Endodermal cell (in vitro differentiated cells): ENCODE measurements around the gene EFEMP2. TPM values are rescaled to one million over a fixed set of nuclear protein-coding genes. Genes with fewer than 3 reads are reported as not detected.
A peak's percentile ranks its signal among the peaks of the same experiment; 100 is the strongest.
"Not testable (repeated sequence)": the region's sequence is repeated elsewhere in the genome, so short reads cannot be mapped to it uniquely, and the experiment has no call there.

Source experiments
- DNase-seq: peaks from one replicate; pipeline ENCODE4 v3.0.0-alpha.2; 2017
- H3K27ac ChIP-seq: 2 replicates; pipeline ENCODE4 v1.5.1; 2013; ENCODE audit warnings: mild to moderate bottlenecking, low read depth, low read length, moderate library complexity
- H3K27me3 ChIP-seq: 2 replicates; pipeline ENCODE4 v1.6.1; 2013; ENCODE audit warnings: mild to moderate bottlenecking, low read length, moderate library complexity; ENCODE audit not compliant: insufficient read depth, control insufficient read depth, poor library complexity, severe bottlenecking
- H3K36me3 ChIP-seq: 2 replicates; pipeline ENCODE4 v1.7.0; 2013; ENCODE audit warnings: mild to moderate bottlenecking, low read length, moderate library complexity; ENCODE audit not compliant: control insufficient read depth, insufficient read depth
- H3K4me1 ChIP-seq: one replicate; pipeline ENCODE4 v1.7.0; 2013; ENCODE audit warnings: low read length; ENCODE audit not compliant: control insufficient read depth, insufficient read depth
- H3K4me3 ChIP-seq: 2 replicates; pipeline ENCODE4 v1.5.1; 2013; ENCODE audit warnings: mild to moderate bottlenecking, low read length, moderate library complexity
- H3K9ac ChIP-seq: 2 replicates; pipeline ENCODE4 v1.6.1; 2013; ENCODE audit warnings: mild to moderate bottlenecking, low read length, moderate library complexity; ENCODE audit not compliant: poor library complexity, severe bottlenecking; ENCODE audit errors: extremely low read depth
- H3K9me3 ChIP-seq: 2 replicates; pipeline ENCODE4 v1.6.1; 2013; ENCODE audit warnings: mild to moderate bottlenecking, low read length, moderate library complexity; ENCODE audit not compliant: control insufficient read depth
- H3K27ac Mint-ChIP-seq: 2 replicates; pipeline ENCODE4 v1.8.0; 2020; ENCODE audit warnings: mixed read lengths
- H3K27me3 Mint-ChIP-seq: 2 replicates; pipeline ENCODE4 v1.8.0; 2021; ENCODE audit warnings: mild to moderate bottlenecking, mixed read lengths; ENCODE audit not compliant: insufficient read depth
- H3K36me3 Mint-ChIP-seq: 2 replicates; pipeline ENCODE4 v1.8.0; 2020; ENCODE audit warnings: low read depth, mixed read lengths
- H3K4me1 Mint-ChIP-seq: 2 replicates; pipeline ENCODE4 v1.8.0; 2020; ENCODE audit warnings: mixed read lengths
- H3K4me3 Mint-ChIP-seq: 2 replicates; pipeline ENCODE4 v1.8.0; 2020; ENCODE audit warnings: mild to moderate bottlenecking, moderate library complexity, mixed read lengths
- H3K9me3 Mint-ChIP-seq: 2 replicates; pipeline ENCODE4 v1.8.0; 2020; ENCODE audit warnings: mild to moderate bottlenecking, mixed read lengths
- WGBS, 2 experiments: methylation state at CpG; one replicate each; pipeline versions ENCODE4 v1.1.5 to v1.1.7; 2013; ENCODE audit warnings: missing lambda C conversion rate in 2 of 2, mixed read lengths in 1 of 2; ENCODE audit not compliant: insufficient coverage in 1 of 2, insufficient read length in 1 of 2; 5-methylcytosine and 5-hydroxymethylcytosine counted together
- total RNA-seq, 2 donors: library from RNA; stranded (reverse); fragmentation: NEBNext Ultra II Directional in 1 of 2; extraction: Animal tissue kit (Norgen Biotek cat#: 25700) in 1 of 2; gene quantifications; 2 replicates in 1 of 2; 3 replicates in 1 of 2; pipeline ENCODE4 v1.2.1, GENCODE V29; 2021
- TF ChIP-seq, protein P1 (sequence below): fragments of 200-600 bp; sonication (generic); conservative IDR thresholded peaks from 2 replicates; pipeline ENCODE4 v1.5.0; 2021; ENCODE audit warnings: antibody characterized with exemption, mild to moderate bottlenecking

The EFEMP2 gene
- total RNA-seq, 2 donors from 2014 or later = 84.5 to 99.6 TPM

DNA sequence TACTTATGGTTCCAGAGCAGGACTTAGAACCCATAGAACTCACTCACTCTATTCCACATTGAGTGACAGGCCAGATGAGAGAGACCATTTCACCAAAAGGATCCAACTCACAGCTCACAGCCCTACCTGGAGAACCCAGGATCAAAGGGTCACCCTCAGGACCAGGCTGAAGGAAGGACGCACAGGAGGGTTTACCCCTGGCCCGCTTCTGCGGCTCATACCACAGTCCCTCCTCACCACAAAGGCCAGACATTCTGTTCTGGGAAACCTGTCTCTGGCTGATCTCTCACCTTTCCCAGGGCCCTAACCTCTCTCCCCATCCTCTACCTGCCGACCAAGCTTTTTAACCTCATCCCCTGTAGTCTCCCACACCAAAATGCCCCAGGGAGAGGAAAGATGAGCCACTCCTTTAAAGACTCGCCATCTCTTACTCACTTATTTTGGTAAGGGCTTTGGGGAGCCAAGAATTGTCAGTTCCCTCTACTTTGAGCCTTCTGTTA is 22.9 kb upstream of the EFEMP2 start:
- Mint-ChIP-seq H3K27ac (no peak overlapping the region), H3K27me3 (peaks cover 46% of the 10 kb centered on the region), H3K4me1 (peaks cover 11% of the 10 kb centered on the region), H3K4me3 (no peak overlapping the region), H3K9me3 (no peaks in the 10 kb centered on the region), H3K36me3 (no peaks in the 10 kb centered on the region)
- H3K27ac ChIP-seq = no peak overlapping the region
- H3K4me3 ChIP-seq = no peak overlapping the region
- DNase-seq = no peak
- H3K36me3 ChIP-seq = no peaks in the 10 kb centered on the region
- H3K9me3 ChIP-seq = no peaks in the 10 kb centered on the region
- H3K4me1 ChIP-seq = no peaks in the 10 kb centered on the region
- no peak overlapping the region for H3K9ac ChIP-seq
- TF ChIP-seq, protein P1, sequence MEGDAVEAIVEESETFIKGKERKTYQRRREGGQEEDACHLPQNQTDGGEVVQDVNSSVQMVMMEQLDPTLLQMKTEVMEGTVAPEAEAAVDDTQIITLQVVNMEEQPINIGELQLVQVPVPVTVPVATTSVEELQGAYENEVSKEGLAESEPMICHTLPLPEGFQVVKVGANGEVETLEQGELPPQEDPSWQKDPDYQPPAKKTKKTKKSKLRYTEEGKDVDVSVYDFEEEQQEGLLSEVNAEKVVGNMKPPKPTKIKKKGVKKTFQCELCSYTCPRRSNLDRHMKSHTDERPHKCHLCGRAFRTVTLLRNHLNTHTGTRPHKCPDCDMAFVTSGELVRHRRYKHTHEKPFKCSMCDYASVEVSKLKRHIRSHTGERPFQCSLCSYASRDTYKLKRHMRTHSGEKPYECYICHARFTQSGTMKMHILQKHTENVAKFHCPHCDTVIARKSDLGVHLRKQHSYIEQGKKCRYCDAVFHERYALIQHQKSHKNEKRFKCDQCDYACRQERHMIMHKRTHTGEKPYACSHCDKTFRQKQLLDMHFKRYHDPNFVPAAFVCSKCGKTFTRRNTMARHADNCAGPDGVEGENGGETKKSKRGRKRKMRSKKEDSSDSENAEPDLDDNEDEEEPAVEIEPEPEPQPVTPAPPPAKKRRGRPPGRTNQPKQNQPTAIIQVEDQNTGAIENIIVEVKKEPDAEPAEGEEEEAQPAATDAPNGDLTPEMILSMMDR = no peak
- WGBS, 2 experiments = 89% methylated on average over 5 of the region's 5 CpGs; no CpG with 5 or more reads in 1 of the 2 experiments
- H3K27me3 ChIP-seq = peaks cover 25% of the 10 kb centered on the region

DNA sequence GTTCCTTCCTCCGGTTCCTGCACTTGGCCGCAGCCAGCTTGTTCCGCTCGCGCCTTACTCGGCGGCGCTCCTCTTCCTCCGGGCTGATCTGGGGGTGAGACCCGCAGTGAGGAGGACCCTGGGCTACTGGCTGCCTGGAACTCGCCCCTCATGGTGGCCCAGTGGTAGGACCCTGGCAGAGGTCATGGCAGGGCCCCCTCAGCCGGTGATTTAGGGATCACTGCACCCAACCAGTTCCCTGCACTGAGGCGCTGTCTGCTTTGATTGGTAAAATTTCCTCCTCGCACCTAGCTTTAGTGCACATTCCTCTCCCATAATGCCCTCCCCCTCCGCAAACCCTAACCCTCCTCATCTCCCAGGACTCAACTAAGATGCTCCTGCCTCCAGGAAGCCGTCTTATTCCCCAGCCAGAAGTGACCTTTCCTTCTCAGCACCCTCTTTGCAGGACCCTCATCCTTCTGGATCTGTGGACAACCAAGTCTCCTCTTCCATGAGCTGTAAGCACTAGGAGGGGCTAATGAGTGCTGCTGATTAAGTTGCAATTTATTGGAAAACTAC is 21.5 kb upstream of the EFEMP2 start:
- Histone ChIP-seq H3K27me3 (peaks cover 12% of the 10 kb centered on the region), H3K36me3 (no peaks in the 10 kb centered on the region), H3K9me3 (no peaks in the 10 kb centered on the region), H3K9ac (no peak overlapping the region), H3K27ac (no peak overlapping the region), H3K4me1 (no peaks in the 10 kb centered on the region), H3K4me3 (no peak overlapping the region)
- H3K4me3 Mint-ChIP-seq = no peak overlapping the region
- DNase-seq = no peak
- H3K4me1 Mint-ChIP-seq = peaks cover 21% of the 10 kb centered on the region
- TF ChIP-seq, protein P1 = no peak
- WGBS, 2 experiments = 90 to 93% methylated on average over 6 to 16 of the region's 16 CpGs
- peaks cover 47% of the 10 kb centered on the region for H3K27me3 Mint-ChIP-seq
- no peaks in the 10 kb centered on the region for H3K9me3 Mint-ChIP-seq
- H3K36me3 Mint-ChIP-seq = no peaks in the 10 kb centered on the region
- H3K27ac Mint-ChIP-seq = no peak overlapping the region

DNA sequence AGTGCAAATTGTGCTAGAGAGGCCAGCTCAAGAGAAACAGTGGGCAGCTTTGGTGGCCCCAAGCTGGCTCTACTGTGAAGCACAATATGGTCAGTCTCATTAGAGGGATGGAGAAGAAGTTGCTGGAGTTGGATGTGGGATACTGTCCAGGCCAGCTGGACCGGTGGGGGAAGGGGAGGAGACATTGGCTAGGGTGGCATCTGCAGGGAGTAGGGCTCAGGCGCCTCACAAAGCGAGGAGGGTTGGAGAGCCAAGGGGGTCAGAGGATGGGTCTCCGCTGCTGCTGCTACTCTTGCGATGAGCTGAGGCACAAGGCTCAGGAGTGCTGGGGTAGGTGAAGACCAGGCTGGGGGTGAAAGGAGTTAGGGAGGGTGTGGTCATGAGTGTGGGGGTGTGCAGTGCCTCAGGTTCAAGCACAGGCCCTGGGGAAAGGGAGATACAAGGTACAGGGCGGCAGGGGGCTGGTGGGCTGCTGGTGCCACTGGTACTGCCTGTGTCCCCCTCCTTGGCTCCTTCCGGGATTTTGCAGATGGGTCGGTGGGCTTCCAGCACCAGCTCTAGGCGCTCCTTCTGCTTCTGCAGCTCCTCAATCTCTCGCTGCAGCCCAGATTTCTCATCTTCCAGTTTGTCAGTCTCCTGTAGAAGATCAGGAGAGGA is 20.2 kb upstream of the EFEMP2 start:
- Histone ChIP-seq H3K9me3 (no peaks in the 10 kb centered on the region), H3K27ac (no peak overlapping the region), H3K9ac (no peak overlapping the region), H3K4me1 (no peaks in the 10 kb centered on the region), H3K4me3 (no peak overlapping the region), H3K27me3 (no peaks in the 10 kb centered on the region), H3K36me3 (no peaks in the 10 kb centered on the region)
- Mint-ChIP-seq H3K27ac (peak overlapping the region; percentile 69), H3K9me3 (no peaks in the 10 kb centered on the region), H3K4me3 (peak overlapping the region; percentile 96), H3K27me3 (peaks cover 36% of the 10 kb centered on the region), H3K36me3 (no peaks in the 10 kb centered on the region), H3K4me1 (peaks cover 26% of the 10 kb centered on the region)
- DNase-seq = no peak
- TF ChIP-seq, protein P1 = no peak
- WGBS, 2 experiments = 92 to 94% methylated on average over 5 to 10 of the region's 10 CpGs

DNA sequence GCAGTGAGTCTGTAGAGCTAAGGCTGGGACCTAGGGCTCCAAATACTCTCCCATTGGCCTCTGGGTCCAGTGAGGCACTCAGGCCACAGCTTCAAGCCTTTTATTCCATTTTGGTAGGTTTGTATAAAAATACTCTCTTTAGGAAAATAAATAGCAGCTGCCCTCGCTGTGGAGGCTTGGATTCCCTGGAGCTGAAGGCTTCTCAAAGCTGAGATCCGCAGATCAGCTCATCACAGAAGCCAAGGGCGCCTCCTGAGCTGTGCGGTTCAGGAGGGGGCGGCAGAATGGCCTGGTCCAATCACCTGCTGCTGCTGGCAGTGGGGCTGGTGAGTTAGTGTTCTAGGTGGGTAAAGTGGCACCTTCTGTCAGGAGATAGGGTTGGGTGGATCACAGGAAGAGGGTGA is 19.5 kb upstream of the EFEMP2 start:
- not testable (repeated sequence) for DNase-seq, H3K27ac ChIP-seq, H3K36me3 ChIP-seq, H3K4me1 ChIP-seq, H3K36me3 Mint-ChIP-seq, H3K9ac ChIP-seq, H3K9me3 ChIP-seq, H3K9me3 Mint-ChIP-seq, H3K27me3 ChIP-seq
- Mint-ChIP-seq H3K4me3 (peak overlapping the region; percentile 96), H3K27ac (peak overlapping the region; percentile 69), H3K4me1 (peaks cover 28% of the 10 kb centered on the region), H3K27me3 (peaks cover 30% of the 10 kb centered on the region)
- H3K4me3 ChIP-seq = peak overlapping the region; percentile 85
- WGBS, 2 experiments = 91 to 92% methylated on average over 2 to 5 of the region's 5 CpGs
